ENCODE data around the gene OR6C3. TPM values are rescaled to one million over a fixed set of nuclear protein-coding genes. Genes with fewer than 3 reads are reported as not detected.
"Not testable (repeated sequence)": the region's sequence is repeated elsewhere in the genome, so short reads cannot be mapped to it uniquely, and the experiment has no call there.

OR6C3 gene
- total RNA-seq, 1 experiment from 2014 or later = not detected

- Histone ChIP-seq H3K9me3 (ENCODE audit: control insufficient read depth, low read depth, low read length) (no peaks in the 10 kb centered on the region), H3K4me1 (ENCODE audit: insufficient read depth, low read length) (peaks cover 4% of the 10 kb centered on the region; the same call in 1 of the 2 replicates), H2BK20ac (ENCODE audit: low read depth, low read length, poor library complexity, severe bottlenecking) (no peak overlapping the region), H3K79me1 (ENCODE audit: insufficient read depth, low read depth, low read length, poor library complexity, severe bottlenecking) (no peaks in the 10 kb centered on the region), H3K27me3 (ENCODE audit: insufficient read depth, low read length) (no peaks in the 10 kb centered on the region), H3K4ac (ENCODE audit: low read depth, low read length) (no peak overlapping the region), H3K14ac (ENCODE audit: insufficient read depth, low read length) (no peak overlapping the region), H3K56ac (ENCODE audit: insufficient read length, low read depth, low read length) (no peak overlapping the region), H3K23ac (ENCODE audit: insufficient read length, low read depth, low read length) (no peak overlapping the region), H2AK5ac (ENCODE audit: insufficient read length, low read length) (no peak overlapping the region), H4K91ac (ENCODE audit: insufficient read length, low read depth, low read length) (no peak overlapping the region), H3K9ac (ENCODE audit: extremely low read depth, insufficient read length, low read length) (no peak overlapping the region), H3T11ph (ENCODE audit: low read length) (no peak overlapping the region), H2BK5ac (ENCODE audit: insufficient read length, low read length) (no peak overlapping the region), H2BK120ac (ENCODE audit: low read depth, low read length, poor library complexity, severe bottlenecking) (no peak overlapping the region), H3K27ac (ENCODE audit: insufficient read length, low read depth, low read length) (no peak overlapping the region), H3K4me2 (ENCODE audit: insufficient read depth, insufficient read length, low read length) (no peak overlapping the region), H4K5ac (ENCODE audit: insufficient read length, low read depth, low read length) (no peak overlapping the region), H2BK12ac (ENCODE audit: insufficient read length, low read depth, low read length) (no peak overlapping the region), H4K8ac (replicated peaks; ENCODE audit: insufficient read length, low read depth, low read length) (no peak overlapping the region), H4K20me1 (ENCODE audit: control insufficient read depth, insufficient read depth, insufficient read length) (no peaks in the 10 kb centered on the region), H2AFZ (ENCODE audit: low read length) (no peak overlapping the region), H3K79me2 (ENCODE audit: insufficient read depth, low read length) (no peaks in the 10 kb centered on the region), H3K23me2 (ENCODE audit: insufficient read length, low read depth, low read length, poor library complexity, severe bottlenecking) (no peaks in the 10 kb centered on the region), H3K18ac (ENCODE audit: insufficient read length, low read depth, low read length) (no peak overlapping the region), H2BK15ac (ENCODE audit: low read depth, low read length) (no peak overlapping the region)
- no CpG with 5 or more reads among the region's 10 CpGs for WGBS (ENCODE audit: extremely low coverage, insufficient read length, low lambda C conversion rate)
- Mint-ChIP-seq H3K27me3 (ENCODE audit: low read depth) (peaks cover 3% of the 10 kb centered on the region; the same call in 1 of the 2 replicates), H3K36me3 (ENCODE audit: insufficient read depth in 1 of 3, low read depth in 3 of 3) (no peaks in the 10 kb centered on the region), H3K4me3 (no peak overlapping the region), H3K27ac (no peak overlapping the region), H3K9me3 (no peaks in the 10 kb centered on the region), H3K4me1 (peaks cover 11 to 14% of the 10 kb centered on the region in 2 experiments)
- DNase-seq = no peak
- TF ChIP-seq, protein P1, sequence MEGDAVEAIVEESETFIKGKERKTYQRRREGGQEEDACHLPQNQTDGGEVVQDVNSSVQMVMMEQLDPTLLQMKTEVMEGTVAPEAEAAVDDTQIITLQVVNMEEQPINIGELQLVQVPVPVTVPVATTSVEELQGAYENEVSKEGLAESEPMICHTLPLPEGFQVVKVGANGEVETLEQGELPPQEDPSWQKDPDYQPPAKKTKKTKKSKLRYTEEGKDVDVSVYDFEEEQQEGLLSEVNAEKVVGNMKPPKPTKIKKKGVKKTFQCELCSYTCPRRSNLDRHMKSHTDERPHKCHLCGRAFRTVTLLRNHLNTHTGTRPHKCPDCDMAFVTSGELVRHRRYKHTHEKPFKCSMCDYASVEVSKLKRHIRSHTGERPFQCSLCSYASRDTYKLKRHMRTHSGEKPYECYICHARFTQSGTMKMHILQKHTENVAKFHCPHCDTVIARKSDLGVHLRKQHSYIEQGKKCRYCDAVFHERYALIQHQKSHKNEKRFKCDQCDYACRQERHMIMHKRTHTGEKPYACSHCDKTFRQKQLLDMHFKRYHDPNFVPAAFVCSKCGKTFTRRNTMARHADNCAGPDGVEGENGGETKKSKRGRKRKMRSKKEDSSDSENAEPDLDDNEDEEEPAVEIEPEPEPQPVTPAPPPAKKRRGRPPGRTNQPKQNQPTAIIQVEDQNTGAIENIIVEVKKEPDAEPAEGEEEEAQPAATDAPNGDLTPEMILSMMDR (conservative IDR thresholded peaks at IDR 0.05) = no peak
These were observed 5.5 kb downstream of the OR6C3 start for GRCh38 chr12:55336002-55336401.

GRCh38 chr12:55355338-55355737, 24.8 kb downstream of the OR6C3 start:
- not testable (repeated sequence) for H2BK12ac ChIP-seq (ENCODE audit: insufficient read length, low read depth, low read length); H3K18ac ChIP-seq (ENCODE audit: insufficient read length, low read depth, low read length); H2AFZ ChIP-seq (ENCODE audit: low read length); H4K20me1 ChIP-seq (ENCODE audit: control insufficient read depth, insufficient read depth, insufficient read length); H3K4ac ChIP-seq (ENCODE audit: low read depth, low read length); H3T11ph ChIP-seq (ENCODE audit: low read length); H3K27me3 ChIP-seq (ENCODE audit: insufficient read depth, low read length); H4K8ac ChIP-seq (replicated peaks; ENCODE audit: insufficient read length, low read depth, low read length); H3K4me2 ChIP-seq (ENCODE audit: insufficient read depth, insufficient read length, low read length); H3K27ac ChIP-seq (ENCODE audit: insufficient read length, low read depth, low read length); H3K9me3 ChIP-seq (ENCODE audit: control insufficient read depth, low read depth, low read length); H3K9ac ChIP-seq (ENCODE audit: extremely low read depth, insufficient read length, low read length); H3K56ac ChIP-seq (ENCODE audit: insufficient read length, low read depth, low read length); H3K79me1 ChIP-seq (ENCODE audit: insufficient read depth, low read depth, low read length, poor library complexity, severe bottlenecking); H3K4me1 ChIP-seq (ENCODE audit: insufficient read depth, low read length); H2BK20ac ChIP-seq (ENCODE audit: low read depth, low read length, poor library complexity, severe bottlenecking); H3K23ac ChIP-seq (ENCODE audit: insufficient read length, low read depth, low read length); H3K79me2 ChIP-seq (ENCODE audit: insufficient read depth, low read length); H4K5ac ChIP-seq (ENCODE audit: insufficient read length, low read depth, low read length); H3K23me2 ChIP-seq (ENCODE audit: insufficient read length, low read depth, low read length, poor library complexity, severe bottlenecking); H2BK15ac ChIP-seq (ENCODE audit: low read depth, low read length); H2BK120ac ChIP-seq (ENCODE audit: low read depth, low read length, poor library complexity, severe bottlenecking); H3K14ac ChIP-seq (ENCODE audit: insufficient read depth, low read length); H2BK5ac ChIP-seq (ENCODE audit: insufficient read length, low read length); H4K91ac ChIP-seq (ENCODE audit: insufficient read length, low read depth, low read length); H2AK5ac ChIP-seq (ENCODE audit: insufficient read length, low read length); H3K27me3 Mint-ChIP-seq (ENCODE audit: low read depth)
- H3K4me1 Mint-ChIP-seq = peaks cover 18 to 23% of the 10 kb centered on the region in 2 experiments
- H3K4me3 Mint-ChIP-seq = peak overlapping the region in 1 of 2 experiments; percentile 55; a peak in 2 of 5 replicates
- WGBS (ENCODE audit: extremely low coverage, insufficient read length, low lambda C conversion rate) = no CpG with 5 or more reads among the region's 4 CpGs
- peaks cover 0 to 12% (median 8%) of the 10 kb centered on the region in 3 experiments; a peak in 4 of 7 replicates for H3K36me3 Mint-ChIP-seq (ENCODE audit: insufficient read depth in 1 of 3, low read depth in 3 of 3)
- peak overlapping the region; percentile 65 to 92 (median 84); a peak in 3 of 7 replicates for H3K27ac Mint-ChIP-seq
- H3K9me3 Mint-ChIP-seq = peaks cover 10% of the 10 kb centered on the region in 2 experiments
- peak; percentile 59 for DNase-seq

Measured in H9 (cell line).